T-helper 9 cell (primary cell): ENCODE data around the gene WSCD2.

ENCODE experiments used
- DNase-seq: peaks from one replicate; pipeline ENCODE4 v3.0.0-alpha.2; 2020

Gene WSCD2

DNA sequence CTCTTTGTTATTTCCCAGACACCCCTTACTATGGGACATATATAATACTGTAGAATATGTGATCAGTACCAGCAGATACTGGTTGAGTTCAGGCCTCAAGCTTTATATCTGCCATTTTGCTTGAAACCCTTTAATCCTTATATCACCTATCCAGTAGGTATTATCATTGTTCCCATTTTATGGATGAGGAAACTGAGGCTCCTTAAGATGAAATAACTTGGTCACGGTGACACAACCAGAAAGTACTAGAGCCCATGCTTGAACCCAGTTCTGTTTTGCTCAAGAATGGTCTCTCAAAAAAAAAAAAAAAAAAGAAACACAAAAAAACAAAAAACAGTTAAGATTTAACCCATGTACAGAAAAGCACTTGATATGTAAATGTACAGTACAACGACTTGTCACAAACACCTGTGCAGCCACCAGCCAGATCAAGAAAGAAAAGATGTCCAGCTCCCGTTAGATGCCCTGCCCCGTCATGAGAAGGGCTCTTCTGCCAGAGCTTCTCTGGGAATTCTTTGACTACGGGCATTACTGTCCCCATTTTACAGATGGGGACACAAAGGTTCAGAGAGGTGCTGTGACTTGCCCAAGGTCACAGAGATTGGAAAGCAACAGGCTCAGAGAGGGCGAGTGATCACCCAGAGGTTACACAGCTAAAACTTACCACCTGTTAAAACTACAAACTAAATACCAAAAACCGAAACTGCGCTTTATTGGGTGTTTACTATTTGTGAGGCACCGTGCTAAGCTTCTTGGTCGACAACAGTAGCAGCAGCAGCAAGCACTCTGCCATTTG lies 669 bp upstream of the WSCD2 start:
- no peak for DNase-seq

DNA sequence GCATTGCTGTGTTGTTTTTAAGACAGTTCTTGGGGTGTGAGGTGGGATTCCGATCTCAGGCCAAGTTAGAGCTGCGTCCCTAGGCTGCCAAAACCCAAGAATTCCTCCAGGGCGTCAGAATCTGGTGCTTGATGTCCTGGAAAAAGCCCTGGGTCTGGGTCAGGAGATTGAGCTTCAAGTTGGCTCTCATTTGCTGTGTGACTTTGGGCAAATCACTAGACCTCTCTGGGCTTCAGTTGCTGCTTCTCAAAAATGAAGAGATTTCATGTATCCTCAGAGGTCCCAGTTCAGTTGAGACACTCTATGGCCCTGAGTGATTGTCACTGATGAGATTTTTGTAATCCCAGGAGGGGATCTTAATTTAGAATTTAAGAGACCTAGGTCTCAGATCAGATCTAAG lies 1.9 kb downstream of the WSCD2 start:
- no peak for DNase-seq

DNA sequence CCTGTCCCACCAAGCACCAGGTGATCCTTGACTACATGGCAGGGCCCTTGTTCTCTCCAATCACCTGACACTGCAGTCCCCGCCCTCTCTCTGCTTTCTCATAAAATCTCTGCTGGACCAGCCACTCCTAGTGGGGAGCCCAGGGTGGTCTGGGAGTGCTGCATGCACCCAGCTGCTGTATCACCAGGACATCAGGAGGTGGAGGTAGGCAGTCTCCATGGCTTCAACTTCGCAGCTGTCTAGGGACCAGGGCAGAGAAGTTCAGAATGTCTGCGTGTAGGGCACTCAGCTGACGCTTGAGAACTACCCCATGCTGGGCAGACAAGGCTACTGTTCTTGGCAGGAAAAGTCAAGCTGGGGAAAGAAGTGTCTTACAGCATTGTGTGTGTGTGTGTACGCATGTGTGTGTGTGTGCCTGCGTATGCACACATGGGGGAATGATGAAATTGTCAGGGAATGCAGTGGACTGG lies 2.6 kb downstream of the WSCD2 start:
- no peak for DNase-seq

DNA sequence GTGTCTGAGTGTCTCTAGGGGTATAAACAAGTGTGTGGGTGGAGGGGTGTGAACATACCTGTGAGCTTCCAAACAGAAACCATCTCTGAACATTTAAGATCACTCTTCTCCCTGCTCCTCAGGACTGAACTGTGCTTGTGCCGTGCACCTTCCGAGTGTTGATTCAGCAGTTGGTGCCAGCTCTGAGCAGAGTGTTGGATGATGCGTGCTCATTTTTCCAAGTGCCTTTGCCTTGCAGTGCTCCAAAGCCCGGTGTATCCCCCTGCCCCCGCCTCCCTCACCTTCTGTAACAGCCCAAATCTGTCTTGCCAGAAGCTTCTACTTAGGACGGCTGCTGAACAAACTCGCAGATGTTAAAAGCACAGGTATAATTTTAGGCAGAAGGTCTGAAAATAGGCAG lies 4.4 kb downstream of the WSCD2 start:
- no peak for DNase-seq

DNA sequence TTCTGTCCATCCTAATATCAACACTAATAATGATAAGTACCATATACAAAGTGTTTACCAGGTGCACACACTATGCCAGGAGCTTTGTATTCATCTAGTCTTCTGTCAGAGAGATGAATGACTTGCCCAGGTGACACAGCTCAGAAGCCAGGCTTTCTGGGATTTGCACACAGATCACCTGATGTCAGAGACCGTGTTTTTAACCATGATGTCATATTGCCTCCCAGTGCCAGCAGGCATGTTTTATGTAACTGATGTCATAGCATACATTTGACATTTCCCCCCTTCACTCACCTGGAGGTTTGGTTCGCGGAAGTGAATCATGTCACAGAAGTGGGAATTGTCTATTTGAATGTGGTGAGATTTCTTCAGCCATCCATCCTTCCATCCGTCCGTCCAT lies 5.7 kb downstream of the WSCD2 start:
- no peak for DNase-seq

DNA sequence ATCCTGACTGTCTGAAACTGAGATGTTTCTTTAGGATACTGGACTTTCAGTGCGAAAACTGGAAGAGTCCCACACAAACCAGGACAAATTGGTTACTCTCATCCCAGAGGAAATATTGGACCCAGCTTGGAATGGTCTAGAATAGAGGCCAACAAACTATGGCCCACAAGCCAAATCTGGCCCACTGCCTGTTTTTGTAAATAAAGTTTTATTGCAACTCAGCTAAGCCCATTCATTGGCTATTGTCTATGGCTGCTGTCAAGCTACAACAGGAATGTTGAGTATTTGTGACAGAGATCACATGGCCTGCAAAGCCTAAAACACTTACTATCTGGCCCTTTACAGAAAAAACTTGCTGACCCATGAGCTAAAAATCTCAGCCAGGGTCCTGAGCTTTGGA lies 6.5 kb downstream of the WSCD2 start:
- no peak for DNase-seq

DNA sequence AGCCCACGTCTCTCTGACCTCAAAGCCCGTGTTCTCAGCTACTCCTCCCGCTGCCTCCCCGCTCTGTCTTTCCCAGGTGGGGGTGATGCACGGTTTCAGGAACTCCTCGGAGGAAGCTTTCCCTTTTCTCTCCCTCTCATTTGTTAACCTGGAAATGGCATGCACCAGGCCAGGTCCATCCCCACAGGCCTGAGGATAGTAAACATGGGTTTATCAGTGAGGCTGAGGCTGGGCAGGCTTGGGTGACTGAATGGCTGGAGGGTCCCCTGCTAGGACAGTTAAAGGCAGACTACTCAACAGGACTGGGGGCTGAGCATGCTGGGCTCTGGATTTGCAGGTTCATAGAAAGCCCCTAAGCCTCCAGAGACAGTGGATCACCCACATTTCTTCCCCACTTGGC lies 7.6 kb downstream of the WSCD2 start:
- DNase-seq, result no peak

DNA sequence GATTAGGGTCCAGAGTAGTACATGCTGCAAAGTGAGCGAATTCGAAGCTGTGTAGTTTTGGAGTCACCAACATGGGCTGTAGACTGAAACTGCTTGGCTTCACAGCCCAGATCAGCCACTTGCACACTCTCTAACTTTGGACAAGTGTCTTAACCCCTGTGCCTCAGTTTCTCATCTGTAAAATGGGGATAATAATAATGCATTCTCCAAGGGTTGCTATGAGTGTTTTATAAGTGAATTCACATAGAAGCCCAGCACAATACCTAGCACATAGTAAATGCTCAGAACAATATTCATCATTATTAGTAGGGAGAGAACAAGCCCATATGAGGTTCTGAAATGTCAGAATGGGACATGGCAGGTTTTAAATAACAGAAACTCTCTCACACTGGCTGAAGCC lies 10.4 kb downstream of the WSCD2 start:
- no peak for DNase-seq

DNA sequence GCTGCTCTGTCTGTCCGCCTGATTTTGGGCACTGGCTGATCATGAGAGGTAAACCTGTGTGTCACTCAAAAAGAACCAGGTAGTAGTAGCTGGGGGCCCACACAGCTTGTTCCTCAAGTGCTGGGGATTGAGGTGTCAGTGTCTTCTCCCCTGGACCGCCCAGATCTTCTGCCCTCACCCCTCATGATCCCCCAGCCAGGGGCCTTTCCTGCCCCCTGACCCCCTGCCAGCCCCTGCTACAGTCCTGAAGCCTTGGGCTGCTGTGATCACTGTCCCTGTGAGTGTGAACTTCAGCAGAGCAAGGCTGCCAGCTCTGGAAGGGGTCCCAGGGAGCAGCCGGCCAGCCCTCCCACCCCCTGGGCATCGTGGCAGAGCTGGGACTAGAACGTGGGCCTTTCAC lies 11.4 kb downstream of the WSCD2 start:
- DNase-seq, result no peak

DNA sequence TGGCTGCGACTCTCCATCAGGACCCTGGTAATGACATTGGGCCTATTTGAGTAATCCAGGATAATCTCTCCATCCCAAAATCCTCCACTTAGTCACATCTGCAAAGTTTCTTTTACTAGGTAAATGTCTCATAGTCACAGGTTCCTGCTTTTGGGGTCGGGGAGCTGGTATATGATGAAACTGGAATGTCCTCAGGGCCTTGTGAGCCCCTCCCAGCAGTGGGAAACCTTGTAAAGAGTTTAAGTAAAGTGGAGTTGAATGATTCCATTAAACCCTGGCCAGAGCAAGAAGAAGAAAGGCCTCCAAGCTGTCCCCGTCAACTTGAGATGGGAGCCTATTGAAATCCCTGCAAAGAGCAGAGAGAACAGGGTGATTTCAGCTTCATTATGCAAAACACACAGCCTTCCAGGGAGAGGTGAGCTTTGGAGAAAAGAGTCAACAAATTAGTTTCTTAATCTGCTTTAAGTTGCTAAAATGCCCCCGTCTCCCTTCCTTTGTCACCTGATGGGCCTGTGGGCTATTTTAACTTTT lies 12.6 kb downstream of the WSCD2 start:
- DNase-seq, result no peak

DNA sequence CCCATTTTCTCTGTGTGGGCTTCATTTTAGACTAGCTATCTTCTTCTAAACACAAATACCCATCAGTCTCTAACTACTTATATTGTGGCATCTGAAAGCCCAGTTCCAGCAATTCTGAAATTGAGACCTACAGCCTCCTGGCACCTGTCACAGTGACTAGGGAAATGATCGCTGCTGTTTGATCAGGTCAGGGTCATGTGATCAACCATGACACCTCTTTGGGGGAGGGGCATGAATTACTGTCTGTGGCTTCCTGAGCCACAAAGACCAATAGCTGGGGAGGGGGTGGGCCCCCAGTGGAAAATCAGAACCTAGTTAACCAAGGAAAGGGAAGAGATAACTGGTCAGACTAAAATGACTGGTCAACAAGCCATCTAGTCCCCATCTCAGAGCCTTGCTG lies 14.1 kb downstream of the WSCD2 start:
- DNase-seq, result no peak

DNA sequence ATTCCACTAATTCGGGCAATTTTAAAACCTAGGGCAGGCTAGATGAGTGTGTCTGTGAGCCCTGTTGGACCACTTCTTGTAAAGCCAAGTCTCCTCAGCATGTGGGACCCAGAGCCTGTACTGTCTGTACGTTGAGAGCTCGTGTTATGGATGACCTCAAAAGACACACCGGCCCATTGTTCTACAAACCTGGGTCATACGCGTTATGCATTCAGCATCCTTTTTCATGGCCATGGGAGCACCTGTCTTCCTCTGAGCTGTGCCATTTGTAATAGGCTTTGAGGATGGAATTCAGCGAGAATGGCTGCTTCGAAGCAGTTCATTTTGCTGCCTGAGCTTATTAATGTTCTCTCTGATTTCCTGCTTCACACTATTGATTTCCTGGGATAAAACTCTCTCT lies 15.0 kb downstream of the WSCD2 start:
- no peak for DNase-seq

DNA sequence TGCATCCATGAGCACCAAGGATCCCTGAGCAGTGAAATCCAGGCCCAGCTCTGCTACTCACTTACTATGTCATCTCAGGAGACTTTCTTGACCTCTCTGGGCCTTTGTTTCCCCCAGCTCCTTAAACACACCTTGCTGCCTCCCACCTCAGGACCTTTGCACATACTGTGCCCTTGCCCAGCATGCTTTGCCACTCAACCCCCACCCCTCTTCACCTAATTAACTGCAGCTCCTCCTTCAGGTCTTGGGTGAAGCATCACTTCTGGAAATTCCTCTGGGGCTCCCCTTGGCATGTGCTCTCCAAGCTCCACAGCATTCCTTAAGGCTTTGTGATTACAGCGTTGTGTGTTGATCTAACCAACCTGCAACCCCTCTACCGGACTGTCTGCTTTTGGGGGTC lies 15.9 kb downstream of the WSCD2 start:
- DNase-seq, result no peak

DNA sequence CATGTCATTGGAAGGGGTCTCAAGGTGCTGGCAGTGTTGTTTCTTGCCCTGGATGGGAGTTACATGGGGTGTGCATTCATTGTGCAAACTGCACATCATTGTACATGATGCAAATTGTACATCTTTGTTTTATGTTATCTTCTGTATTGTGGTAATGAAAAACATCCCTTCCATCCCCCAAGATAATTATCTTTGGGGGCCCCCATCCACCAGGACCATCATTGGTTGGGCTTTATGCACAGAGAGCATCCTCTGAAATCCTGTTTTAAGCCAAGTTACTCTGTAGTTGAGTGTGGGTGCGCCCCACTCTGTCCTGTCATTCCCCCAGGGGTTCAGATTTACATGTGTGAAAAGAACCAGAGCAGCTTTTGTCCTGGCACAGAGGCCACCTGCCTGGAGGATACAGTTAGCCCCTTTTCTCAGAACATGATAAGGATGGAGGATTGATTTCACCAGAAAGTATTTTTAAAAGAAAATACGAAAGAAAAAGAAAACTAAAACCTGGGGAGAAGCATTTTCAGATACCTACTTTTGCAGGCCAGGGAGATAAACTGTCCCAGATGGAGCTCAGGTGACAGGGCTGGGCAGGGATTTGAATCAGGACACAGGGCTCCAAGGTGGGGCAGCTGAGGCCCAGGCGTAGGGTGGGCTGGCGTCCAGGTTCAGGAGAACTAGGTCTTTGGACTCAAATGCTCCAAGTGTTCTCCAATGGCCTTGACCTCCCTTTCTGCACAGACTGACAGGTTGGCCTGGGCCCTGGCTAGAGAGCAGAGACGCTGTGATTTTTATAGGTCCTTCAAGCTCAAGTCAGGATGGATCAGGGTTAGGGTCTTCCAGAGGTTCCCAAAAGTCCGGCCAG lies 17.2 kb downstream of the WSCD2 start:
- no peak for DNase-seq

DNA sequence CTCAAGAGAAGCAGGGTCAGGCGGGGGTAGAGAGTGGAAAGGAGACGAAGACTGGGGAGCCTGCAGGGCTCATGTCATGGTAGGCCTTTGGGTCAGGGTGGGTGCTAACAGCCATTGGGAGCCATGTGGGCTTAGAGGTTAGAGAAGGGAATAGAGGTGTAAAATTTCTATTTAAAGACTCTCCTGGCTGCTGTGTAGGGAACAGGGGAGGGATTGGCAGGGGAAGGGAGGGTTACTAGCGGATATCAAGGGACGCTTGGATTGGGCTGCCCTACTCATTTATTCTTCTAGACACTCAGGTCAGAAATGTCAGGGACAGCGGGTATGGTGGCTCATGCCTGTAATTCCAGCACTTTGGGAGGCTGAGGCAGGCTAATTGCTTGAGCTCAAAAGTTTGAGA lies 18.2 kb downstream of the WSCD2 start:
- no peak for DNase-seq

DNA sequence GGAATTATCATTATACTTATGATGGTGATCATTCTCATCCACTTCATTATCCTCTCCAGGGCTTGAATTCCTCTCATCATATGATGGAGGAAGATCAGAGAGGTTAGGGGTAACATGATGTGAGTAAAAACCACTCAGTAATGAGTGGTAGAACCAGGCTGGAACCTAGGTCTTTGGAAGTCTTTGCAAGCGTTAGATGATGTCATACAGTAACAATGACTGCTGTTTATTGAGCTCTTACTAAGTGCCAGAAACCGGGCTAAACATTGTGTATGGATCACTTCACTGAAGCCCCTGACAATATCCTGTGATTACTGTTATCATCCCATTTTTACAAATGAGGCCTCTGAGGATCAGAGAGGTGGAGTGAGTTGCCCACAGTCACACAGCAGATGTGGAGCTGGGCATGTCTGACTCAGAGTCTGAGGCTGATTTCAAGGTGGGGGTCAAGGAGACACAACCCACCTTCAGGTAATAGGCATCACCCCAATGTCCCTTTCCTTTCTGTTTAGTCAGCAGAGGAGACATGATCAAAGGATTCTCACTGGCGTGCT lies 19.5 kb downstream of the WSCD2 start:
- no peak for DNase-seq

DNA sequence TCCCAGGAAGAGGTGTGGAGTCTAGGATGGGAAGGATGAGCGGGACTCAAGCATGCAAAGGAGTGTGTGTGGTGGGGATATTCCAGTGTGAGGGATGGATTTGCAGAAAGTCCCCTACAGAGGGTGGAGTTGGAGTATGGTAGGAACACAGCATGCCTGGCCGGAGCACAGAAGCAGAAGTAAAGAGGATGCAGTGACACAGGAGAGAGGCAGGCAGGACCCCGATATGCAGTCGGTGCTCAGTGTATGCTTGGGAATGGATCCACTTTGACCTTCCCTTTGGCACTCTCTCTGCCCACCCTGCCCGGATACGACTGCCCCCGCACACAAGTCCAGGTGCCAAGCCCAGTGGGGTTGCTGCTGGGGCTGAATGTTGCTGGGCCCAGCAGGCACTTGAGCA lies 21.3 kb downstream of the WSCD2 start:
- DNase-seq, result no peak

DNA sequence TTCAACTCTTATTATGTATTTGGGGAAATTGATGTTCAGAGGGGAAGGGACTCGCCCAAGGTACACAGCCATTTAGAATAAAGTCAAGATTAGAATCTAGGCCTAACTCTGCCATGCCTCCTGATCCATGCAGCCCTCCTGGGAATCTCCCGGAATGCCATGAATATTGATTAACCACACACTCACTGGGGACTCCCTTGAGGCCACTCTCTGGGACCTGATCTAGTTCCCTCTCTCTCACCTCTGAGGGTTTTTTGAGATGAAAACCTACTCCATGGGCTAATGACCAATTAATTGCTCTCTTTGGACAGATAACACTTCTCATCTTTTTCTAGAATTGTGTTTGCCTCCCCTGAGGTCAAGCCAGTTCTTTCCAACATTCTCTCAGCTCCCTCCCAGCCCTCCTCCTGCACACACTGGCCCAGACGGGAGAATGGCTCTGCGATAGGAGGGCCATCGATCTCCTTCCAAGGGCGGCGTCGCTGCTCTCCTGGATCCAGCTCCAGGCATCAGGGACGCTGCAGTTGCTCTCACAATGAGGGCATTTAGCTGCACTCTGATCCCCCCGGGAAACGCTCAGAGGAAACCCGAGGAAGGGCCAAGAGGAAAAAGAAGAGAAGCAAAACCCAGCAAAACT lies 22.6 kb downstream of the WSCD2 start:
- no peak for DNase-seq

DNA sequence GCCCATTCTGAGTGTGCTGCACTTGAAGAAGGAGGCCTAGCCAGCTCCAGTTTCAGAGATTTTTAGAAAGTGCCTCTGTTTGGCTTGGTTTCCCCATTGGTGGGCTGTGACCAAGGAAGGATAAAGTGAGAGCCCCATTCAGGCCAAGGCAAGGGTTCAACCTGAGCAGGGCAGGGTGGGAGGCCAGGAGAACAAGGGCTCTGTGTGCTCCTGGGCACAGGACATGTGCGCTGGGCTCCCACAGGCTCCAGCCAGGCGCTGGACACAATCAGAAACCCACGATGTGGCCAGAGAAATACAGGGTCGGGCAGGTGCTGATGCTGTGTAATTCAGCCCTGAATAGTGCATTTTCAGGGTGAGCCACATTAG lies 23.1 kb downstream of the WSCD2 start:
- no peak for DNase-seq

DNA sequence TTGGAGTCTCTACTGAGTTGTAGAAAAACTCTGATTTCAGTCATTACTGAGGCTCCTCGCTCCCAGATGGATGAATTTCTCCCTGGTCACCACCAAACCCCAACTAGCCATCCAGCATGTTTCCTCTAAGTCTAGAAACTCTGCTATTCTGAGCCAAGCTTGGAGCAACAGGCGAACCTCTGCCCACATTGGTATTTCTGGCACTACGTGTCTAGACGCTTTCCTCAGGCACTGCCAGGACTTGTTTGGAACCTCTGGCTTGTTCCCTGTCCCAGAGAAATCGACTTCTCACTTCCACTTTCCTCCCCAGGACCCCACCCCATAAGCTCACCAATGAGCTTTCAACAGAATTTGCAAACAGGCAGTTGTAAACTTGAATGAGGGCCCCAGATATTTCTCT lies 27.6 kb downstream of the WSCD2 start:
- no peak for DNase-seq

DNA sequence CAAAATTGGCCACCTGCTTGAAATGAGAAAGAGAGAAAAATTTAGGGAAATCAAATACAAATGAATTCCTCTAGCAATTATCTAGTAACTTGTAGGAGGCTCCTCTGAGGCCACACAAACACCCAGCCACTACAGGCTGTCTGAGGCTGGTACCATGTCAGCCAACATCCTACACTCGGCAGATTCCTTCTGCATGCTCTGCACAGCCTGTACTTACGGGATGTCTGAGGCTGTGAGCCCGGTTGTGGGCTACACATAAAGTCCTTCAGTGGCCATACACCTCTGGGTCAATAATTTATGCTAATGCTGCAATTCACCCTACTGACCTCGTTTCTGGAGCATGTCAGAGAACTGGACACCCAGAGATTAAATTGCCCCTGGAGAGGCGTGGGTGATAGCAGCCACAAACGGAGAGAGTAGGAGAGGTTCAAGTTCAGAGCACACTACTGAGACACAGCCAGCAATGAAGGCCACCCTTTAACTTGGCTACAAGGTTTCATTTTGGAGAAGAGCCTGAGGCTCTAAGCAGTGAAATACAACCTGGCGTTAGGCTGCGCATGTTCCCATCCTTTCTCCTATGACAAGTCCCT lies 28.9 kb downstream of the WSCD2 start:
- DNase-seq, result no peak

DNA sequence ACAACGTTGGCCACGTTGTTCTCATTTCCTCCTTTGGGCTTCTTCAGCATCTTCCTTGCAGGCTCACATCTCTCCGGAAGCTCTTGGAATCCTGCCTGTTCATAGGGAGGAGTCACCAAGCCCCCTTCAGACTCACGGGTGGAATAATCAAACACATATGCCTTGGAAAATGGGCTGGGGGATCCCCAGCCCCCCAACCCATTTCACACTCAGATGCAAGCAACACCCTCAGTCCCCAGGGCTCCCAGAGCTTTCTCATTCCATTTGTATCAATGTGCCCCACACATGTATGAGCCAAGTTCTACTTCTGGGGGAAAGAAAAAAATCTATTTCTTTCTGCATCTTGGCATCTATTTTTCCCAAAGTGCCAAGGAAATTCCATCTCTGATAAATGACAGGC lies 33.1 kb downstream of the WSCD2 start:
- no peak for DNase-seq

DNA sequence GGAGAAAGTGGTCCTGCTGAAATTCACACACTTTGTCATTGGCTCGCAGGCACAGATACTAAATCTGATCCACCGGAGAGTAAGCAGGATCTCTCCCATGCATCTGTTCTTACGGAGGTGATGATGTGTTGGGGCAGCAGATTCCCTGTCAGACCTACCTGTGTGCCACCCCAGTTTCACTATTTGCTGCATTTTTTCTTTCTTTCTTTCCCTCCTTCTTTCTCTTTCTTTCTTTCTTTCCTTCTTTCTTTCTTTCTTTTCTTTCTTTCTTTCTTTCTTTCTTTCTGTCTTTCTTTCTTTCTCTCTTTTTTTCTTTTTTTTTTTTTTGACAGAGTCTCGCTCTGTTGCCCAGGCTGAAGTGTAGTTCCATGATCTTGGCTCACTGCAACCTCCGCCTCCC lies 37.4 kb downstream of the WSCD2 start:
- DNase-seq, result no peak
